ENCODE data around the gene NCK1. TPM values are rescaled to one million over a fixed set of nuclear protein-coding genes. Genes with fewer than 3 reads are reported as not detected.

NCK1 gene
- total RNA-seq, 1 experiment from 2014 or later: 25.6 TPM

- H3K4me3 ChIP-seq (replicated peaks in 1 of 2; ENCODE audit: low read depth in 1 of 2, low read length in 2 of 2): no peak overlapping the region
- peaks cover 0 to 4% of the 10 kb centered on the region in 2 experiments; a peak in 1 of 4 replicates for H3K36me3 ChIP-seq (ENCODE audit: control insufficient read depth in 1 of 2, insufficient read depth in 2 of 2, low read length in 2 of 2)
- BruUV-seq (replicated peaks): no TSS peak
- no peaks in the 10 kb centered on the region for H3K27me3 ChIP-seq (ENCODE audit: insufficient read depth, low read length)
- H3K9me3 ChIP-seq (ENCODE audit: control insufficient read depth in 1 of 2, insufficient read depth in 1 of 2, low read depth in 1 of 2, low read length in 2 of 2): no peaks in the 10 kb centered on the region
- H3K4me1 ChIP-seq (ENCODE audit: control insufficient read depth in 1 of 2, insufficient read depth in 2 of 2, low read length in 2 of 2): peaks cover 0 to 11% of the 10 kb centered on the region in 2 experiments; a peak in 1 of 4 replicates
- peaks cover 26% of the 10 kb centered on the region for H3K79me2 ChIP-seq (ENCODE audit: insufficient read depth, low read length)
- CTCF ChIA-PET: no interaction called here
- no peak overlapping the region for H3K9ac ChIP-seq (ENCODE audit: low read length)
- intact Hi-C loops (cut with micrococcal nuclease): no loop called here
- POLR2A ChIA-PET: interaction anchor here (0.5 kb wide), 1 partner anchor 901 kb away, joined by 3 read pairs; no protein-coding TSS in a partner anchor
- RAD21 ChIA-PET (ENCODE audit: low non-redundant PET in 1 of 2, low total read pairs in 2 of 2, uncharacterized antibody in 2 of 2, unreplicated experiment in 2 of 2): no interaction called here
- TF ChIP-seq MAX (IDR thresholded peaks at IDR 0.05): no peak
- TF ChIP-seq FOSL1 (IDR thresholded peaks at IDR 0.05; ENCODE audit: low read depth): no peak
- no peak for TF ChIP-seq REST (IDR thresholded peaks at IDR 0.05; ENCODE audit: low read depth)
- no peak for TF ChIP-seq ZFX (IDR thresholded peaks at IDR 0.05)
- no peak for TF ChIP-seq CEBPB (IDR thresholded peaks at IDR 0.05; ENCODE audit: low read depth)
- no peak for TF ChIP-seq POLR2A (IDR thresholded peaks at IDR 0.05; ENCODE audit: borderline replicate concordance, extremely low read depth, insufficient read depth, insufficient read length)
- TF ChIP-seq SIN3A (IDR thresholded peaks at IDR 0.05; ENCODE audit: low read depth): no peak
- TF ChIP-seq SP1 (IDR thresholded peaks at IDR 0.05; ENCODE audit: low read depth): no peak
- no peak for TF ChIP-seq POLR2AphosphoS5 (IDR thresholded peaks at IDR 0.05; ENCODE audit: low read depth, low read length)
- TF ChIP-seq YY1 (IDR thresholded peaks at IDR 0.05; ENCODE audit: extremely low read depth, insufficient replicate concordance, low read depth, low read length): no peak
- TF ChIP-seq ZNF274 (IDR thresholded peaks at IDR 0.05; ENCODE audit: low read depth, low read length): no peak
- no peak for TF ChIP-seq CBX3 (IDR thresholded peaks at IDR 0.05; ENCODE audit: low read depth)
- no peak for TF ChIP-seq ELF1 (IDR thresholded peaks at IDR 0.05; ENCODE audit: borderline replicate concordance, low read depth)
- no peak for TF ChIP-seq ZBTB33 (IDR thresholded peaks at IDR 0.05; ENCODE audit: extremely low read depth, insufficient replicate concordance, low read length)
- TF ChIP-seq EZH2 (IDR thresholded peaks at IDR 0.05): no peak
- TF ChIP-seq SRF (IDR thresholded peaks at IDR 0.05; ENCODE audit: low read depth): no peak
- TF ChIP-seq JUND (IDR thresholded peaks at IDR 0.05): no peak
- no peak for TF ChIP-seq EZH2phosphoT487 (IDR thresholded peaks at IDR 0.05; ENCODE audit: borderline replicate concordance)
- no peak for TF ChIP-seq TCF7L2 (IDR thresholded peaks at IDR 0.05; ENCODE audit: borderline replicate concordance, extremely low read depth, insufficient read depth, insufficient read length)
- TF ChIP-seq, protein P1, sequence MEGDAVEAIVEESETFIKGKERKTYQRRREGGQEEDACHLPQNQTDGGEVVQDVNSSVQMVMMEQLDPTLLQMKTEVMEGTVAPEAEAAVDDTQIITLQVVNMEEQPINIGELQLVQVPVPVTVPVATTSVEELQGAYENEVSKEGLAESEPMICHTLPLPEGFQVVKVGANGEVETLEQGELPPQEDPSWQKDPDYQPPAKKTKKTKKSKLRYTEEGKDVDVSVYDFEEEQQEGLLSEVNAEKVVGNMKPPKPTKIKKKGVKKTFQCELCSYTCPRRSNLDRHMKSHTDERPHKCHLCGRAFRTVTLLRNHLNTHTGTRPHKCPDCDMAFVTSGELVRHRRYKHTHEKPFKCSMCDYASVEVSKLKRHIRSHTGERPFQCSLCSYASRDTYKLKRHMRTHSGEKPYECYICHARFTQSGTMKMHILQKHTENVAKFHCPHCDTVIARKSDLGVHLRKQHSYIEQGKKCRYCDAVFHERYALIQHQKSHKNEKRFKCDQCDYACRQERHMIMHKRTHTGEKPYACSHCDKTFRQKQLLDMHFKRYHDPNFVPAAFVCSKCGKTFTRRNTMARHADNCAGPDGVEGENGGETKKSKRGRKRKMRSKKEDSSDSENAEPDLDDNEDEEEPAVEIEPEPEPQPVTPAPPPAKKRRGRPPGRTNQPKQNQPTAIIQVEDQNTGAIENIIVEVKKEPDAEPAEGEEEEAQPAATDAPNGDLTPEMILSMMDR (IDR thresholded peaks at IDR 0.05 in 2 of 3, conservative IDR thresholded peaks at IDR 0.05 in 1 of 3; ENCODE audit: borderline replicate concordance in 1 of 3, insufficient read depth in 1 of 3, low read depth in 2 of 3, low read length in 2 of 3): no peak
- H2AFZ ChIP-seq (ENCODE audit: low read depth, low read length, poor library complexity, severe bottlenecking): no peak overlapping the region
- no peak overlapping the region for H3K4me2 ChIP-seq (ENCODE audit: low read length)
- no peak for ATAC-seq
- no peaks in the 10 kb centered on the region for H4K20me1 ChIP-seq (ENCODE audit: insufficient read depth)
- H3K9me2 ChIP-seq (ENCODE audit: insufficient read depth): no peaks in the 10 kb centered on the region
- no peak for DNase-seq (ENCODE audit: low read depth, low spot score)
- no peak overlapping the region for H3K27ac ChIP-seq (ENCODE audit: low read depth, low read length)
These were observed 71.2 kb downstream of the NCK1 start for GRCh38 chr3:136932978-136933772.
